NCI-H345 treated with DMSO at 0.1 percent for 48 hours (cell line): Measurements from ENCODE around the gene ZNF212.
A peak's percentile ranks its signal among the peaks of the same experiment; 100 is the strongest.
"Not testable (repeated sequence)": the region's sequence is repeated elsewhere in the genome, so short reads cannot be mapped to it uniquely, and the experiment has no call there.

ENCODE experiments used
- DNase-seq: peaks from one replicate; lab custom pipeline; 2025; ENCODE audit not compliant: unreplicated experiment; lab: John Stamatoyannopoulos, UW

ZNF212 gene

DNA sequence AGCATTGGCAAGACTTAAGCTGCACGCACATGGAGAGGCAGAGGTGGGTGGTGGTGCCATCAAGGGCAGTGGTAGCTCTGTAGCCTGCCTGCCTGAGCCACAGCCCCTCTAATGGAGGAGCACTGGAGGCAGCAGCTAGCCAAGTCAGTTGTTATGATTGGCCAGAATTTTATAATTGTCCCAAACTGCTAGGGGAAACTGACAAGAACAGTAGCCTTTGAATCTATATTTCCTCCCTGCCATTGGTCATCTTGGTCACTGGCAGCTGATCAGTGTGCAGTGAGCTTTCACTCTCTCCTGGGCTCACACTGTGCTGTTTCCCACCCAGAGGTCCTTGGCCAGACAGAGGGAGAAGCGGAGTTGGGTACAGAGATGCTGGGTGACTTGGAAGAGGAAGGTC, 12.9 kb downstream of the ZNF212 start:
- DNase-seq = no peak

DNA sequence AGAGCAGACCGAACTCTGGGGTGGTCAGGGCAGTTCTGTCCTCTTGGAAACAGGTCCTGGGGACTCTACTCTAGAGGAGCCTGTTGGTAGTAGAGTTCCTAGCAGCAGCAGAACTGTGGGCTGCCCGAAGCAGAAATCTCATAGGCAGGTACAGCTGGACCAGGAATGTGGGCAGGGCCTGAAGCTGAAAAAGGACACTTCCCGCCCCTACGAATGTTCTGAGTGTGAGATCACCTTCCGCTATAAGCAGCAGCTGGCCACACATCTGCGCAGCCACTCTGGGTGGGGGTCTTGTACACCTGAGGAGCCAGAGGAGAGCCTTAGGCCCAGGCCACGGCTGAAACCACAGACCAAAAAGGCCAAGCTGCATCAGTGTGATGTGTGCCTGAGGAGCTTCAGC, 14.2 kb downstream of the ZNF212 start:
- DNase-seq = no peak

DNA sequence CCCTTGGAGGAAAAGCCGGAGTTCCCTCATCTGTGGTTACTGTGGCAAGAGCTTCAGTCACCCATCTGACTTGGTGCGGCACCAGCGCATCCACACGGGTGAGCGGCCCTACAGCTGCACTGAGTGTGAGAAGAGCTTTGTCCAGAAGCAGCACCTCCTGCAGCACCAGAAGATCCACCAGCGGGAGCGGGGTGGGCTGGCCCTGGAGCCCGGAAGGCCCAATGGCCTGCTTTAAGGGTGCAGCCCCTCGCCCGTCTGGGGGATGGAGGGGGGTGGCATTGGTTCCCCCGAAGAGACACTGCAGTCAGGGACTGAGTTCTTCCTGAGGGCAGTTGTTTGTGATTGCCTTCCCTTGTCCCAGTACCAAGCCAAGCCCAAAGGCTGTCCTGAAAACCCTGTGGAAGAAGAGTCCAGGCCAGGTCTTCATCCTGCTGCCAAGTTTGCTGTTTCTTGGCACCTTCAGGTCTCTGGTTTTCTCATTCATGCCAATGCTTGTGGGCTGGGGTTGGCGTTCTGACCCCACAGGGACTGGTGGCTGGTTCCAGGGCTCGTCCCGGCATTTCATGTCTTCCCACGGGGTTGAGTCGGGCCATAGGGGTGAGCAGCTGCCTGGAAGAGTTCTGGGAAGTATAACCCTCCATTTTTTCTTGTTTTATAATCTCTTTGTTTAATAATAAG, 14.9 kb downstream of the ZNF212 start:
- no peak for DNase-seq

DNA sequence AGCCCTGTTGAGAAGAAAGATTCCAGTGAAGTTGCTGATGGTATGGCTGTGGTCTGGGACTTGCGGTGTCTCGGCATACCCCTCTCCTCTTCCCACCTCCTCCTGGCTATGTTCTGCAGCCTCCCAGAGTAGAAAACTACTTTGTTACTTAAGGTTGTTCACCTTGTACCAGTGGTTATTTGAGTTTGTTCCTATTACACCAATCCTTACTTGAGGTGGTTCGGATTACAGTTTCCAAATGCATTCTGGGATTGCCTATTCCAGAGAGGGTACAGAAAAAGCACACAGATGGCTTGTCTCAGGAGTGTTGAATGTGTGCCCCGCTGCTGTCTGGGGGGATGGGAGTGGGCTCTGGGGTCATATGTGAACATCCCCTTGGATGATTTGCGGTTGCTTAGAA, 15.7 kb downstream of the ZNF212 start:
- no peak for DNase-seq

DNA sequence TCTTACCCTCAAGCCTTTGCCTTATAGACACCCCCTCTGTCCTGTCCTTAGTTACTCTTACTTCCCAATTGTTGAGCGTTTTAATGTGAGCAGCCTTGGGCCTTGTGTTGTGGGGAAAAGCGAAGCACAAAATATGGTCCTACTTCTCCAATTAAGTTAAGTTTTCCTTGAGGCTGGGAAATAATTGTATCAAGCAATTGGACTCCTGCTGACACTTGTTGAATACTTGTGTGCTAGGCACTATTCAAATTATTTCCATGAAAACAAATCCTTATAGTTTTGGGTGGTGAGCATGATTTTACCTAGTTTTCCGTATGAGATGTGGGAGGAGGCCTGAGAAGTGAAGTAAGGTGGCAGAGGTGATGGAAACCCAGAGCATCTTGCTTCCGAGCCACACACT, 17.1 kb downstream of the ZNF212 start:
- no peak for DNase-seq

DNA sequence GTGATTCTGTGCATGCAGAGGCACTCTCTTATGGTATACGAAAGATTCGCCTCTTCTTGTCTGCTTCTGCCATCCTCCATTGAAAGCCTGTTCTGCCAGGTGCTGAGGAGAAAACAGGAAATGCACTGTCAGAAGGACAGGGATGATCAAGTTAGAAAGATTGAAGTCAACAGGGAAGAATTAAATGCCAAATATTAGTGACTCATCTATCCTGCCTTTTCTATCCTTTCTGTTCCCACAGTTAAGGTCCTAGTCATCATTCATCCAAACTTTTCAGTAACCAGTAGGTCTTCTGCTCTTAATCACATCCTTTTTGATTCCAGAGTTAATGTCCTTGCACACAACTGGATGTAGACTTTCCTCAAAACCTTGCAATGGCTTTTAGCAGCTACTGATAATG, 17.7 kb downstream of the ZNF212 start:
- no peak for DNase-seq

DNA sequence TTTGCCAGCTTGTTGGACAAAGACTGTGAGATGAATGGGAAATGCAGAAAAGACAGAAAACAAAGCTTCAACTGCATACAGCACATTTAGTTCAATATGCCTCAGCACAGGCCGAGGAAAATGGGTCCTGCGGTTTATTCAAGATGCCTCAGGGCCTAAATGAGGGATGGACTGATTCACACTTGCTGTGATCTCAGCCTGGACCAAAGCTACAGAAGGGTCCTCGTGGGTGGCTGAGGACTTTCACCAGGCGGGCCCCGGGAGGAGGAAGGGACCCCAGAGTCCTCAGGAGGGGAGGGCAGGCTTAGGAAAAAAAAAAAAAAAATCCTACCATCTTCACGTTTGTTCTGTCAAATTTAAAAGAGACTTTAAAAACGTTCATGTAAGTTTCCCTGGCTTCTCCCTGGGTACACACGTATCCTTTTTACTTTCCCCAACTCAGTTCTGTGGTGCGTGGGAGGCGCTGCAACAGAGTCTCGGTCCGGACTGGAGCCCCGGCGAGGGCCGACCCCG, 21.9 kb downstream of the ZNF212 start:
- no peak for DNase-seq

DNA sequence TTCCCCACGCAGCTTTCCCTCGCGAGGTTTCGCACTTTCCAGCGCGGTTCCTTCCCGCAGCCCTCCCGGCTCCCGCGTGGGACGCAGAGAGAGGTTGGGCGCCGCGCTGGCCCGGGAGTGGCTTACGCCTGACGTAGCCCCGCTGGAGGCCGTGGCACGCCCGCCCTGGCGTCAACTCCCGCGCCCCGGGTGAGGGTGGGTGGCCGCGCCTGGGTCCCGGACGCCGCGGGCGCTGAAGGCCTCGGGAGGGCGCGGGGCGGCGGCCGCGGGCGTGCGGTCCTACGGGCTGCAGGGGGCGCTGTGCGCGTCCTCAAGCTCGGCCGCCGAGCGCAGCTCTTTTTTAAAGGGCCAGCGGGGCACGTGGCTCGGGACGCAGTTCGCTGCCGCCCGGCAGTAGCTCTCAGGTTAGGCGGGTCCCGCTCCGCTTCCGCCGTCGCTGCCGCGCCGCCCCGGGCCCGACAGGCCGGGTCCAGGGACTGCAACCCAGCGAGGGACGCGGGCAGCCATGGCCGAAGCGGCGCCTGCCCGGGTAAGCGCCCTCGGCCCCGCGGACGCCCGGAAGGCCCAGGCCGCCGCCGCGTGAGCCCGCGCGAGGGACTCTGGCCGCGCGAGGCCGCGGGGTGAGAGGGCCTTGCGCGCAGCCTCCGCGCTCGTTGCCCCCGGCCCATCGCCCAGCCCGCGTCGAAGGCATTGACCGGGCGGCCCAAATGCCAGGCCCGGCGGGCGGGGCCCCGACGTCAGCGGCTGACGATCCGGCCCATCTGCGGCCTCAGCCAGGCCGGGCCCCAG, 22.6 kb downstream of the ZNF212 start, which contains the start of gene ZNF783:
TSS of gene ZNF783 (plus strand) at position 368 of the 789 bp plus-strand sequence. CDS start at position 506, 138 bp downstream.
- peak; percentile 65 for DNase-seq

DNA sequence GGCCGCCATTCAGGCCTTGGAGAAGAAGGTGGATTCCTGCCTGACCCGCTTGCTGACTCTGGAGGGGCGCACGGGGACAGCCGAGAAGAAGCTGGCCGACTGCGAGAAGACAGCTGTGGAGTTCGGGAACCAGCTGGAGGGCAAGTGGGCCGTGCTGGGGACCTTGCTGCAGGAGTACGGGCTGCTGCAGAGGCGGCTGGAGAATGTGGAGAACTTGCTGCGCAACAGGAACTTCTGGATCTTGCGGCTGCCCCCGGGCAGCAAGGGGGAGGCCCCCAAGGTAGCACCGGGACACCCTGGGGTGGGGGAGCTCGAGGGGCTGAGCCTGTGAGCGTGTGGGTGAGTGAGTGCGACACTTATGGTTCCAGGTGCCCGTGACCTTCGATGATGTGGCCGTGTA, 27.0 kb downstream of the ZNF212 start:
- DNase-seq = no peak

DNA sequence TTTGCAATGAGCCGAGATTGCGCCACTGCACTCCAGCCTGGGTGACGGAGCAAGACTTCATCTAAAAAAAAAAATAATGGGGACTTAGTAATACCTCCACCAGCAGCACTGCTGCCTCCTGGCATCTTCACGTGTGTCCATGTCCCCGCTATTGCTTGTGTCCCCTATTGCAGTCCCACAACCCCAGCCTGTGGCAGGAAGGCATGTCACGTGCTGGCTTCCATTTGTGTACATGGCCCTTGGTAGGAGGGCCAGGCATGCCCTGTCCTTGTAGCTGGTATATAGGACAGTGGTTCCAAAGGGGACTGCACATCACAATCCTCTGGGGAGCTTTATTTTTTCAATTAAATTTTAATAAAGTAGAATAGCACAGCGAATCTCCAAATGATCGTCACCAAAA, 28.3 kb downstream of the ZNF212 start:
- no peak for DNase-seq

DNA sequence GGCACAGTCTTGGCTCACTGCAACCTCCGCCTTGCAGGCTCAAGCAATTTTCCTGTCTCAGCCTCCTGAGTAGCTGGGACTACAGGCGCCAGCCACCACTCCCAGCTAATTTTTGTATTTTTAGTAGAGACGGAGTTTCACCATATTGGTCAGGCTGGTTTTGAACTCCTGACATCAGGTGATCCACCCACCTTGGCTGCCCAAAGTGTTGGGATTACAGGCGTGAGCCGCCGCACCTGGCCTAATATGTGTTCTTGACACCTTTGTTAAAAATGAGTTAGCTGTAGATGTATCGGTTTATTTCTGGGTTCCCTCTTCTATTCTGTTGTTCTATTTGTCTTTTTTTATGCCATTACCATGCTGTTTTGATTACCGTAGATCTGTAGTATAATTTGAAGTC, 35.0 kb downstream of the ZNF212 start:
- not testable (repeated sequence) for DNase-seq

DNA sequence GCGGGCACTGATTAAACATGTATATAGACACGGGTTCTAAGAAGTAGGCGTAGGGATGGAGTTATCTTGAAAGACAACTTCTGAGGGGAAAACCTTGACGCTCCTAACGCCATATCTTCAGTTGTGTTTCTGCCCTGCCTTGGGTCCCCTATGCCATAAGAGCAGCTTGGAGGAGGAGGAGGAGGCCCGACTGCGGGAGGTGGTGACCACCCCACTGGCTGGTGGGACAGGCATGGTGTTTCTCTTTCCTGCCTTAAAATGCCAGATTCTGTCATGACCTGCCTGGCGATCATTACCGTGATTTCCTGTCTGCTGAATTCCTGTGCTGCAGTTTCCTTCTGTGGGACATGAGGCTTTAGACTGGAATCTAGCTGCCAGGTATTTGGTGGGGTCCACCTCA, 38.4 kb downstream of the ZNF212 start:
- no peak for DNase-seq

DNA sequence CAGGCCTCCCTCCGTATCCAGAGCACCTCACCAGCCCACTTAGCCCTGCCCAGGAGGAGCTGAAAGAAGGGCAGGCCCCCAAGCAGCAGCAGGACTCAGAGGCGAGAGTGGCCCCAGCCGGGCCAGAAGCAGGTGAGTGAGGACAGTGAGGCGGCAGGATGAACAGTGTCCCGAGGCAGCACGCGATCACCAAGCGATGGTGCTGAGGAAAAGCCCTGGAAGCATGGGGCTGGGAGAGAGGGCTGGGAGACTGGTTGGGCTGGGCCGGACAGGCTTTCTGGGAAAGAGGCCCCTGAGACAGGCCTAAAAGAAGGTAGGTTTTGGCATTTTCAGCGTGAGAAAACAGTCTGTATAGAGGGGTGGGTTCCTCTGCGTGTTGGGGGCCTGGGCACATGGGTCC, 38.9 kb downstream of the ZNF212 start:
- no peak for DNase-seq

DNA sequence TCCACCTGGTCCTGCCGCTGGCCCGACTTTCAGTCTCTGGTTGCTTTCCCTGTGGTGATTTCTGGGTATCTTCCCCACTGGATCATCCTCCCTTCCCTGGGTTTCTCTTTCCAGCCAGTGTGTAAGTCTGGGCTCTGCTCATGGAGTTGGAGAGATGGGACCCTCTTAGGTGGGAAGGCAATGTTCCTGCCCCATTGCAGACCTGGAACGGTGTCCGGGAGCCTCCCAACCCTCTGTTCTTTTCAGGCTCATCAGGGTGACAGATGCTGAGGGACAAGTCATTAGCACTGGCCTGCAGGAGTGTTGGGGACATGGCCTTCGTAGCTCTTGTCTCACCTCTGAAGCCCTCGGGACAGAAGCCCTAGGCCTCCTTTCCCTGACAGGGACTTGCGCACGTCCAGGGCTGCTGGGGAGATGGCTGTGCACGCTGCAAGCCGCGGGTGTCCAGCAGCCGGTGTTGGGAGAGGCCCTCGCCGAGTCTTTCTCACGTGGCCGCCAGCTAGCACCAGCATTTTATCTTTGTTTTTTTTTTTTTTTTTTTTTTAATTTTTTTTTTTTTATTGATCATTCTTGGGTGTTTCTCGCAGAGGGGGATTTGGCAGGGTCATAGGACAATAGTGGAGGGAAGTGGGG, 39.8 kb downstream of the ZNF212 start:
- DNase-seq = no peak

DNA sequence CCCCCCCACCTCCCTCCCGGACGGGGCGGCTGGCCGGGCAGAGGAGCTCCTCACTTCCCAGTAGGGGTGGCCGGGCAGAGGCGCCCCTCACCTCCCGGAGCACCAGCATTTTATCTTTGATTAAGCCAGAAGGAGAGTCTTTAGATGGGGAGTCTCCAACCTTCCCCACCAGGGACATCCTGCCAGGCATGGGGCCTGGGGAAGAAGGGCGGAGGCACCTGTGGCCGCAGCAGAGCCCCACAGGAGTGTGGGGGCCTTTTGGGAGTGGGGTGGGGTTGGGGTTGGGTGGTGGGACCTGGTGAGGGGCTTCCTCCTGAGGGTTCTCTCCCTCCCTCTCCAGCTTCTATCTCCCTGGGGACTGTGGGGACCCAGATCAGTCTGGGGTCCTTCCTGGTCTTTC, 40.7 kb downstream of the ZNF212 start:
- no peak for DNase-seq

DNA sequence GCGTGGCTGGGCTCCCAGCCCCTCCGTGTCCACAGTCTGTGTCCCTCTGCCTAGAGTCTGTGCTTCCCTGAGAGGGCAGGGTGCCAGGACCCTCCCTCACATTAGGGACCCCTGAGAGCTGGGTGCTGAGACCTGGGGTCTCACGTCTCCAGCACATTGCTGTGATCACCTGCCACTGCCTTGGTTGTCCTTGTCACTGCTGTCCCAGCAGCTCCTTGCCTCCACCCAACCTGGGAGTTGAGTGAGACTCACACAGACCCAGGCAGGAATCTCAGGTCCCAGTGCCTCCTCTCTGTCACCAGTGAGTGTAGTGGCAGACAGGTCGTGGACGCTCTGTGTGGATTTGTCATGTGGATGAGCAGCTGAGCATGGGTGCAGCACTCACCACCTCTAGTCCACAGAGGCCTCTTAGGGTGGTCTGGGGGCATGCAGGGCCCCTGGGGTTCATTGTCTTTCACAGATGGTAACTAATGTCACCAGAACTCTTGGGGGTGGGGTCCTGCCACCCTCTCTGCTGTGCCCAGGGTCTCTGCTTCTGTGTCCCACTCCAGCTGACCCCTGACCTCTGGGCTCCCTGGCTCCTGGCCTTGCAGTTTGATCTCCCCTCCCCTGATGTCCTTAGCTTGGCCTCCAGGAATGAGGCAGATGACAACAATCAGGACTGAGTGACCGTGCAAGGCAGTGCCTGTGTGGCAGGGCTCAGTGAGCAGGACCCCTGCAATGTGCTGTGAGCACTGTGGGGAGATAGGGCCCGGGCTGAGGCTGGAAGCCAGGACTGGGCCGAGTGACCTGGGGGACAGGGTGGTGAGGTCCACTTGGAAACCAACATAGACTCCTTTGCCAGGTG, 41.4 kb downstream of the ZNF212 start:
- no peak for DNase-seq

DNA sequence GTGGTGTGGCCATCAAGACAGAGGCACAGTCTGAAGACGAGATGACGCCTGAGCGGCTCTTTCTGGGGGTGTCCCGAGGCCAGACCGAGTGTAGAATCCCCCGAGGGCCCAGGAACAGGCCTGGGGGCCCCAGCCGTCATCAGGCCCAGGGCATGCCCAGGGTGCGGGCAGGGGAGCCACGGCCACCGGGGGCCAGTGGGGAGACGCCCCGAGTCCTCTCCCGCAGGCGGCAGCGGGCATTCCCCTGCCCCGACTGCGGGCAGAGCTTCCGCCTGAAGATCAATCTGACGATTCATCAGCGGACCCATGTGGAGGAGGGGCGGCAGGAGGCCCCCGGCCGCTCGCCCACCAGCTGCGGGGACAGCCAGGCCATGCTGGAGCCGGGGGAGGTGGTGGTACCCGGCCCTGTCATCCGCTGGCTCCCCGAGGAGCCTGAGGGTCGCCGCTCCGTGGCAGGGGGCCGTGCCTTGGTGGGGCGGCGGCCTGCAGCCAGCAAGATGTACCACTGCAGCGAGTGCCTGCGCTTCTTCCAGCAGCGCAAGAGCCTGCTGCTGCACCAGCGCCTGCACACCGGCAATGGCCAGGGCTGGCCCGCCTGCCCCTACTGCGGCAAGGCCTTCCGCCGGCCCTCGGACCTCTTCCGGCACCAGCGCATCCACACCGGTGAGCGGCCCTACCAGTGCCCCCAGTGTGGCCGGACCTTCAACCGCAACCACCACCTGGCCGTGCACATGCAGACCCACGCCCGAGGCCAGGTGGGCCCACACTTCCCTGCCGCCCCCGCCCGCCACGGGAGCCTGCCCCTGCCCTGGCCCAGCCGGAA, 42.3 kb downstream of the ZNF212 start:
- DNase-seq = no peak

DNA sequence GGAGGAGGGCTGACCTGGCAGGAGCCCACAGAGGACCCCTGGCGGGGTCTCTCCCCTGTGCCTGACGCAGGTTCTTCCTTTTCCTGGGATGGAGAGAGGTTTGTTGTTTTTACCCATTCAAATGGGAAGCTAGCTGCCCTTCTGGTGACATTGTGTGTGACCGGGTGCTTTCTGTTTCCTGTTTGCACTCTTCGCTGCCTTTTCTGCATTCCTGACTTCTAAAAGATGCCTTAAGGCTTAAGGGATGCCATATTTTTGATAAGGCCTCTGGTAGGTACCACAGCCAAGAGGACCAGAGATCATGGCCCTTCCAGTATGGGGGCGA, 42.8 kb downstream of the ZNF212 start:
- DNase-seq = no peak

DNA sequence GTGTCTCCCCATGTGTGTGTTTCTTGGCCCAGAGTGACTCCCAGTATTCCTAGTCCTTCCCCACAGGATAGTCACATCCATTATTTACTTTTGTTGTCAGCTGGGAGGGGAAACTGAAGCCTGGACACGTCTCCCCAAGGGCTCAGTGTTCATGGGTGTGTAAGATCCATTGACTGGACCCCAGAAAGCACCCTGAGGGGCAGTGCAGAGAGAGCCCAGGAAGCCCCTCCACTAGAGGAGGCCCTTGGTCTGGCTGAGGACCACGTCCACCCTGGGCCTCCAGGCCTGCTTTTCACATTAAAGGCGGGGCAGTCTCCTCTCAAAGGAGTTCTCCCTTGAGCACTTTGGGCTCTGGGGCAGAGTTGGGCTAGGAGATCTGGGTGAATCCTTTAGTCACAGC, 43.9 kb downstream of the ZNF212 start:
- DNase-seq = no peak

DNA sequence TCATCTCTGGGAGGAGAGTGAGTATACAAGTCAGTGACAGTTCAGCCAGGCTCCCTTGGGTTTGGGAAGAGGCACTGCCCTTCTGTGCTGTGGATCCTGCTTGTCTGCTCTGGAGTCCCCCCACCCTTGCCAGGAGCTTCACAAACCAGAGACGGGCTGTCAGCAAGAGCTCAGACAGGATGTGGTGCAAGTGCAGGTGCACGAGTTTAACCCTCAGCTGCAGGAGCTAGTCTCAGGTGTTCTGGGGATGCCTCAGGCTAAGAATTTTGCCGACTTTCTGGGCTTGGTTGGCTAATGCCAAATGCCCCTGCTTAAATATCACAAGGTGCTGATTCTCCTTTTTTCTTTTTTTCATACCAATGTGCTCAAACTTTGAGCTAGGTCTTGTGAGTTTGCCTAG, 44.9 kb downstream of the ZNF212 start:
- DNase-seq = no peak
